ENCODE data around the gene STAT3.
"Not testable (repeated sequence)": the region's sequence is repeated elsewhere in the genome, so short reads cannot be mapped to it uniquely, and the experiment has no call there.

The STAT3 gene

DNA sequence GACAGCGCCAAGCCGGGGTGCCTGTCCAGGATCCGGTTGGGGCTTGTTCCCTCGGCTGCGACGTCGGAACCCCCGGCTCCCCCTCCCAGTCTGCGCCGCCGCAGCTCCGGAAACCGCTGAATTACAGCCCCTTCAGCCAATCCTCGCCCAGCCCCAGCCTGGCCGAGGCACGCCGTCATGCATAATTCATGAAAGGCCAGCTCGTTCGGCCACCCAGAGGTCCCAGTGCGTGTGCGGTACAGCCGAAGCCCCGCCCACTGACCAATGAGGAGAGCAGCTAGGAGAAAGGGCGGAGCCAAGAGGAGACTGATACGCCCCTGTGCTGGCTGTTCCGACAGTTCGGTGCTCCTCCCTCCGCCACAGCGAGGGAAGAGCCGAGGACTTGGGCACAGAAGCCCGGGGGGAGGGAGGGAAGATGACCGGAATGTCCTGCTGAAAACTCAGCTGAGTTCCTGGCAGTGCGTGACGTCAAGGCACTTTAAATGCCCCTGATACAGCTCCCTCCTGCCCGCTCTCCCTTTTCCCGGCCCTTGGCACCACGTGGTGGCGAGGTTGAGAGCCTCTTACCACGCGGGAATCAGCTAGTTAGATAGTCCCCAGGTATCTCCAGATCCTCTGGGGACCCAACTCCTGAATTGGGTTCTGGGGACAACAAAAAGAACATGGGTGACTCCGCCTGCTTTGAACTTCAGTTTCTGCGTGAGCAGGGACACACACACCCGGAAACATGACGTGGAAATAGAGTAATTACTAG lies at the start of gene STAT3:
Gene STAT3, minus strand, starts transcription at position 62 of the 754 bp plus-strand sequence. CDS start 39,926 bp downstream, outside the sequence.
- DNase-seq: peak; percentile 97

DNA sequence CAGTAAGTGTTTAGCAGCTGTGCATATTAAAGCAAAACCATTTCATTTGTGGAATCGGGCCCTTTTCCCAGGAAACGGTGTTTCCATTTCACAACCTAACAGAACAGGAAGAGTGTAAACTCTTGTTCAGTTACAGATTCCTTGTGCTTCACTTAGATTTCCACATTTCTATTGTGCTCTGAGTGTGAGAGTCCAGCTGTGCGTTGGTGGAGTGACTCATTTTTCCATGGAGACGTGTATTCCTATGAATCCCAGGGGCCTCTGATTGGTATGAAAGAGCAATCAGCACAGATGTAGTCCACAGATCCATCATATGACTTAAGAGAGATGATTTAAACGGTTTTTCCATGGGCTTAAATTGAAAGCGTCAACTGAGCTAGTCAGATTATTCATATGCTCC lies 48.1 kb upstream of the STAT3 start:
- DNase-seq: no peak

DNA sequence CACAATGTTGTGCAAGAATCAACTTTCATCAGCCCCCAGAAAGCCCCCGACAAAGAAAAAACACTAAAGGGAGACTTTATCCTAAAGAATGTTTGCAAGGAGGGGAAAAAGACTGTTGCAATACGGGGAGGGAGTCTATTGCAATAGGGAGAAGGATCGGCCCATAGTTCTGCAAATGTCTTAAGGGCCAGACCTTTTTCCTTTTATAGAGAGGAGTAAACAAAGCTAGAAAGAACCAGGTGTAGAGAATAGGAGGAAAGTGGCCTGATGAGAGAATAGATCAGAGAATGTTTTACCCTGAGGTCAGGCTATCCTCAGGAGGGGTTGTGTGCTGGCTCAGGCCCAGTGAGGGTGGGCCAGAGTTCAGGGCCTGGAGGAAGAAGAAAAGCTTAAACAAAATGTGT lies 43.5 kb upstream of the STAT3 start:
- DNase-seq: no peak

DNA sequence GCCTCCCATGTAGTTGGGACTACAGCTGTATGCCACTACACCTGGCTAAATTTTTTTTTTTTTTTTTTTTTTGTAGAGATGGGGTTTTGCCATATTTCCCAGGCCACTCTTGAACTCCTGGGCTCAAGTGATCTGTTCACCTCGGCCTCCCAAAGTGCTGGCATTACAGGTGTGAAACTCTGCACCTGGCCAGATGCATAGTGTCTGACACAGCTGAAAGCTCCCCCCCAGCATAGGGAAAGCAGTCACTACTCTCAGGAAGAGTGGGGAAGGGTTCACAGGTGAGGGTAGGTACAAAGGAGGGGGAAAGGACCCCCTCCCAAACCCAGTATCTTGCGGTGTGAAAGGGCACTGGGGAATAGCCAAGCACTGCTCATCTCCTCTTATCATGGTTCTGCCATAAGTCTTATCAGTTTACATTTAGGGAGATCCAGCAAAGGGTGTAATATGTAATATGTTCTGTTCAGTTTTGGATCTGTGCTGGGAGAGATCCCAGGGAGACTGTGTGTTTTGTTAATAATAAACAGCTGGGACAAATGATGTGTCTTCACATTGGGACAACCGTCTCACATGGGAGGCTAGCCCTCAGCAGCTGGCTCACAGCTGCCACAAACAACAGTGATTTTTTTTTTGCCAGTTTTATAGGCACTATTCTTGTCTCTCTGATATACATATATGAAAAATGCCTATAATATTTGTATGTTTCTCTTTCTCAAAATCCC lies 41.6 kb upstream of the STAT3 start:
- no peak for DNase-seq

DNA sequence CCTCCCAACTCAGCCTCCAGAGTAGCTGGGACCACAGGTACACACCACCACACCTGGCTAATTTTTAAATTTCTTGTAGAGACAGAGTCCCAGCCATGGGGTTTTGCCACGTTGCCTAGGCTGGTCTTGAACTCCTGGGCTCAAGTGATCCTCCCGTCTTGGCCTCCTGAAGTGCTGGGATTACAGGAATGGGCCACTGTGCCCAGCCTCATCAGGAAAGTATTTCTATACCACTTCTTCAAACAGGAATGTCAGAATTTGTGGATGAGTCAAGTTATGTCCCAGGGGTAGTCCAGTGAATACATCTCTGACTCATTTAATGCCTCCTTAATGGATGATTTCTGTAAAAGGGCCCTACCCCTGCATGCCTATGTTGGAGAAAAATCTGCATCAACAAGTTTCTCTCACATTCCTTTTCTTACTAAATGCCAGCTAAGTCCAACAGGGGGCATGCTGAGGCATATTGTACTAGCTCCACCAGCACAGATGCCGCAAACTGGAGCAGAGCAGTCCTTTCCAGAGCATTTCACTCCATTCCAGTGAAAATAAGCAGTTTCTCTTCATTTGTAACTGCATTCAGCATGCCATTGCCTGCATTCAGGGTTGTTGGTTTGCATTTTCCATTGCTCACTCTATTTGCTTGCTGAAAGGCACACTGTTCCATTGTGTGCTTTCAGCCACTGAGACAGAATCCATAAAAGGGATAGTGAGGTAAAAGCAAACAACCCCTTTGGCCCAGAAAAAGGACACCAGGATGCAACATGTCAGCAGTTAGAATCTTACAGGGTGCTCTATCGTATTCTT lies 40.1 kb upstream of the STAT3 start:
- DNase-seq: no peak

DNA sequence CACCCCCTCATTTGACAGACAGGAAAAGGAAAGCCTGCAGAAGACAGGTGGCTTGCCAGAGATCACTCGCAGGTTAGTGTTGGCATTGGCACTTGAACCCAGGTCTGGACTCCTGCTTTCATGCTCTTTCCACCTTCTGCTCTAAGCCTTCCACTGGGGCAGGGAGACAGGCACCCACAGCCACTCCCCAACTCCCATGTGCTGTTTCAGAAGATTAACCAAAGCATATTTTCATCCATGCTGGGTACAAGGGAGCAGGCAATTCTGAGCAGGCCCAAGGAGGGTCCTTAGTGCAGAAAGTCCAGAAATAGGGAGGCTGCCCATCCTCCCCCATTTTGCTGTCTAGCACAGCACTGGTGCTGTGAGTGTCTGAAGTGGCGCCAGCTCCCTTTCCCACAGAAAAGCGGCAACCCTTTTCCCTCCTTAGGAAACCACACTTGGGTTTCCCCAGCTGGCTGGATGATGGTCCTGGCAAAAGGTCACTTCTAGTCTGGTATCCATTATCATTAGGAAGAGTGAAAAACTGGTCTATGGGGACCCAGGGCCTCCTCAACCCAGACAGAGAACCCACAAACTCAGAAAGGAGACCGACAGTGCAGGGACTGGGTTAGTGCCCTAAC lies 36.9 kb upstream of the STAT3 start:
- DNase-seq: no peak

DNA sequence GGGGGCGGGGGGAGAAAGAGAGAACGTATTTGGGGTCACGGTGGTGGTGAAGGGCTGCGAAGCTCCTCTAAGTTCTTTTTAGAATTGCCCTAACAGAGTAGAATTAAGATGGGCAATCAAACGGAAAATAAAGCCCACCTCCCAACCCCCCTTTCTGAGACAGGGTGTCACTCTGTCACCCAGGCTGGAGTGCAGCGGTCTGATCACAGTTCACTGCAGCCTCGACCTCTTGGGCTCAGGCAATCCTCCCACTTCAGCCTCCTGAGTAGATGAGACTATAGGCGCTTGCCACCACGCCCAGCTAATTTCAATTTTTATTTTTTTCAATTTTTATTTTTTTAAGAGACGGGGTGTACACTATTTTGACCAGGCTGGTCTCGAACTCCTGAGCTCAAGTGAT lies 35.5 kb upstream of the STAT3 start:
- DNase-seq: no peak

DNA sequence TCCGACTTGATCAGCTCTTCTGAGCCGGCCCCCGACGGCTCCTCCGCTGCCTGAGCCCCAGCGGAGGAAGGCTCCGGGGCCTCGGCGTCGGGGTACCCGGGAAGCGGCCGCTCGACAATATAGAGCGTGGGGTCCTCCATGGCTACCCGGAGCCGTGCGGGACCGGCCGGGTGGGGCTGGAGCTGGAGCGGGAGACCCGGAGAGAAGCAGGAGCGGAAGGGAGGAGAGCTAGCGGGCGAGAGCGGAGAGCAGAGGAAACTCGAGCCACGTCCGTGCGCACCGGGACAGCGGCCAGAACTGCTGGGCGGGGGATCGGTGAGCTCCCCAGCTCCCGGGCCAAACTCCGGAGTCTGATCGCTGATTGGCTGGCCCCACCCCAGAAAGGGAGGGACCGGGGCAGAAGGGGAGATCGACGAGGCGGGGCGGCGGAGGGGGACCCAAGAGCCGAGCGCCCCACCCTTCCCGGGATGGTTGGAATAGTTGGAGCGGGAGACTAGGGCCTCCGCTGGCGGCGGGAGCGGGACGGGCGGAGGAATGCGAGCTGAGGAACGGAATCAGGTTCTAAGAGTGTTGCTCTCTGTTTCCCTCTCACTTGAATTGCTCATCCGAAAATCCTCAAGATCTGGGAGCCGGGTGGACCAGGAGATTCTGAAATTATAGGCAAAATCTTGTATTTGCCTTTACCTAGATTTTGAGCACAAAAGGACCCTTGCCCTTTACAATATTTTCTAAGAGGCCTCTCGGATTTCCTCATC lies 34.9 kb upstream of the STAT3 start, which contains the start of gene CAVIN1:
Gene CAVIN1, minus strand, starts transcription at position 299 of the 755 bp plus-strand sequence. Its CDS starts 159 bp downstream, at position 140.
- DNase-seq: no peak

DNA sequence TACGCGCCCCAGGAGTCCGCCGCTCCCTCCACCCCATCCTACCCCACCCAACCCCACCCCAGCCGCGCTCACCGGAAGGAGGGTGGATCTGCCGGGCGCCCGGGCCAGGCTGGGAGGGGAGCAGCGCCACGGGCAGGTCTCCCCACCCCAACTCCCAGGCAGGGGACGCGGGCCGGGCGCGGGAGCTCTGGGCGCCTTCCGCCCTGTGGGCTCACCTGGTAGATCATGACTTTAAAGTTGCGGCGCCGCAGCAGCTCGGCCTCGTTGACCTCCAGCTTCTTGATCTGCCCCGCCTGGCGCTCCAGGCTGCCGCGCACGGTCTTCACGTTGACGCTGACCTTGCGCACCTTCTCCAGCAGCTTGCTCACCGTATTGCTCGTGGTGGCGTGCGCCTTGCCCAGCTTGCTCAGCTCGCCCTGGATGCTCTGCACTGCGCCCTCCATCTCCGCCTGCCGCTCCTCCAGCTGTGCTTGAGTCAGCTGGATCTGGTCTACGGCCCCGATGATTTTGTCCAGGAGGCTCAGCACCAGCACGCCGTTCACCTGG lies 34.2 kb upstream of the STAT3 start:
- DNase-seq: no peak

DNA sequence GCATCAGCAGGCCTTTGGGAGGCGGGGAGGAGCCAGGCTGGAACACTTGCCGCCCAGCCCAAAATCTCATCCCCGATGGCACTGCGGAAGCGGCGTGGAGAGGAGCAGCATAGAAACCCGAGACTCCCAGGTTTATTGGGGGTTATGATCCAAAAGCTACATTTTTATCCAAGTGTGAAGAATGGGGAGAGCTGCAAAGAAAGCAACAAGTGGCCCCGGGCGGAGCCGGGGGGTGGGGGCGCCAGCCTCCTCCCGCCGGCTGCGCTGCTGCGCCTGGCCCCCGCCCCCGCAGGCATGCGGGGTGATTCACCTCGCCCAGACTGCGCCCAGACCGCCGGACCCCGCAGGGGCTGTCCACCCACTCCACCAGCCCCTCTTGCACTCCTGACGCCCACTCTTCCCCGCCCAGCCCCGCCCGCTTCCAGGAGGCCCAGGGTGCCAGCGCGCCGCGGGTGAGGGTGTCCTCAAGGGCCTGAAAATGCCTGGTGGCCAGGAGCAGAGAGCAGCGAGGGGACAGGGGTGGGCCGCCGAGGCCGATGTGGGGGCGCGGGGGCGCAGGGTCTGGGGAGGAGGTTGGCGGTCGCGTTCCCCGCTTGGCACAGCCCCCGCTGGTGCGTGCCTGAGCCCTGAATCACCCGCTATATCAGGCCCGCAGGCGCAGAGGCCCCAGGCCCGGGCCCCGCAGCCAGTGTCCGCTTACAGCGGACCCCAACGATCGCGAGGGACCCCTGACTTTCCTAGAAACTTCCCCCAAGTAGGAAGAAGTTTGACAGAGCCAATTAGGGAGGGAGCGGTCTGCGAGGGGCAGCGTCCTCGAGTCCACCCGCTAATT lies 33.5 kb upstream of the STAT3 start:
- DNase-seq: no peak

DNA sequence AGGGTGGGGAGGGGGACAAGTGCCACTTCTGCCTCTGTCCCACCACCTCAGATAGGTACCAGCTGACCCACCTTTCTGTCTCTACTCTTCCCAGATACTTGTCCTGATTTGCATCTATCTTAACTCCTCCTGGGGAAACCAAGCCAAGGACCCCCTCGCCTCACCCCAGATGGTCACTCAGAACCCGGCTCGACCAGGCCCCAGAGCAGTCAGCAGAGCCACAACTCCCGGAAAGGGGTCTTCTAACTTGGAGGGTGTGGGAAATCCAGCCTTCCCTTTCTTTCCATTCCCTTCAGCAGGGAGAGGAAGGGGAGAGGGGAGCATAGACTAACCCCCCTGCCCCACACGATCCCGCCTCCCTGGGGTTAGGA lies 32.9 kb upstream of the STAT3 start:
- DNase-seq: no peak

DNA sequence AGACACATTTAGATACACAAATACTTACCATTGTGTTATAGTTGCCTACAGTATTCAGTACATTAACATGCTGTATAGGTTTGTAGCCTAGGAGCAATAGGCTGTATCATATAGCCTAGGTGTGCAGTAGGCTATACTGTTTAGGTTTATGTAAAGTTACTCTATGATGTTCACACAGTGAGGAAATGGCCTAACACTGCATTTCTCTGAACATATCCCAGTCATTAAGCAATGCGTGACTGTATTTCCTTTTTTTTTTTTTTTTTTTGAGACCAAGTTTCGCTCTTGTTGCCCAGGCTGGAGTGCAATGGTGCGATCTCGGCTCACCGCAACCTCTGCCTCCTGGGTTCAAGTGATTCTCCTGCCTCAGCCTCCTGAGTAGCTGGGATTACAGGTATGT lies 29.7 kb upstream of the STAT3 start:
- not testable (repeated sequence) for DNase-seq

DNA sequence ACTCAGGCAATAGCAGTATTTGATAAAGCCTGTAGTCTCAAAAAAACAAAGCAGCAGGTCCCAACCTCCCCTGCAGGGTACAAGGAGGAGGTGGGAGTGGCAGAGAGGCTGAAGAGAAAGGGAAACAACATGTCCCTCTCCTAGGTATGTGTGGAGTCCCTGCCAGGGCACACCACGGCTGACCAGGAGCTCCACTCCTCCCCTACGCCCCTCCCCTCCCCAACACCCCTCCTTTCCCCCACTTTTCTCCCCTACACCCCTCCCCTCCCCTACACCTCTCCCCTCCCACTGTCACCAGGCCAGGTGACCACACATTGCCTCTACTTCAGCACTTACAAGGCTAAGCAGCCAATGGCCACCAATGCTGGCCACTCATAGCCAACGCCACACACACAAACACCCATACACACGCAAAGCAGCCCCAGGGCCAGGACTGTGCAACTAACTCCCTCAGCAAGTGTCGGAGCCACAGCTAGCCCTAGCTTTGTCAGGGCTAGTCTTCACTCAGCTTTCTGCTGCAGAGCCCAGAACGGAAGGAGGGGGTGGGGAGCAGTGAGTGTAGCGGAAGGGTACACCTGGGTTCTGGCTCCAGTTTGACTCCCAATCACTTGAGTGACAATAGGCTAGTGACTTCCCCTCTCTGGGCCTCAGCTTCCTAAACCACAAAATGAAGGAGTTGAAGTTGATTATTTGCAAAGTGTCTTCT lies 26.6 kb upstream of the STAT3 start:
- DNase-seq: no peak

DNA sequence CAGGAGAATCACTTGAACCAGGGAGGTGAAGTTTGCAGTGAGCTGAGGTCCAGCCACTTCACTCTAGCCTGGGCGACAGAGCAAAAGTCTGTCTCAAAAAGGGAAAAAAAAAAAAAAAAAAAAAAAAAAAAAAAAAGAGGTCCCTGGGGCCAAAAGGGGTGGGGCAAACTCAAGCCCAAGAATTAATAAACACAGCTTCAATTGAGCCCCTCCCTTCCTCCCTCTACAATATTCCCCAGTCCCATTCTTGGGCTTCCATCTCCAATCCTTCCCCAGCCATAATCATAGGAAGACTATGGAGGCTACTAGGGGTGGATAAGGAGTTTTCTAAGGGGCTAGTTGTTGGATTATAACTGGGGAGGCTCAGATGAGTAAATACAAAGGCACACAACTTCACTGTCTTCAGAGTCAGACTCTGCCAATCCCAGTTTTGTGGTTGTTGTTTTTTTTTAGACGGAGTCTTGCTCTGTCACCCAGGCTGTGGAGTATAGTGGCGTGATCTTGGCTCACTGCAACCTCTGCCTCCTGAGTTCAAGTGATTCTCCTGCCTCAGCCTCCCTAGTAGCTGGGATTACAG lies 25.3 kb upstream of the STAT3 start:
- DNase-seq: no peak

DNA sequence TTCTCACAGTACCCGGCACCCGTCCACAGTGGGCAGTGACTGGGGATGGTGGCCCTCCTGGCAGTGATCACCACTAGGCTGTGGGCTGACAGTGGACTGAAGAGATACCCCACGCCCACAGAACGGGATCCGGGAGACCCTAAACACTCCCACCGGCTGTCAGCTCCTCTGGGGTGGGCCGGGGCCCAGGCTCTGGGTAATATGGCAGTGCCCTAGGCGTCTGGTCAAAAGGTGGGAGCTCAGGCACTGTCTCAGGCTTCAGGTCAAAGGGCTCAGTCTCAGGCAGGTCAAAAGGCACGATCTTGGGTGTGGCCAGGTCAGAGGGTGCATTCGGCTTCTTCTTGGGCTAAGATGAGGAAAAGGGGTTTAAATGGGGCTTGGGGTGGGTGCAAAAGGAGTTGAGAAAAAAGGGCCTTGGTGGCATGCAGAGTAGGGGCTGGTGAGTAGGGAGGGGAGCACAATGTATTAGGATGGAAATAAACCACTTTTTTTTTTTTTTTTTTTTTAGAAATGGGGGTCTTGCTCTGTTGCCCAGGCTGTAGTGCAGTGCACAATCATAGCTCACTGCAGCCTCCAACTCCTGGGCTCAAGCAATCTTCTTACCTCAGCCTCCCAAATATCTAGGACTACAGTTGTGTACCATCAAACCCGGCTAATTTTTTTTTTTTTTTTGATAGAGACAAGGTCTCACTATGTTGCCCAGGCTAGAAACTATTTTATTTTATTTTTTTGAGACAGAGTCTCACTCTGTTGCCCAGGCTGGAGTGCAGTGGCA lies 23.9 kb upstream of the STAT3 start:
- DNase-seq: no peak

DNA sequence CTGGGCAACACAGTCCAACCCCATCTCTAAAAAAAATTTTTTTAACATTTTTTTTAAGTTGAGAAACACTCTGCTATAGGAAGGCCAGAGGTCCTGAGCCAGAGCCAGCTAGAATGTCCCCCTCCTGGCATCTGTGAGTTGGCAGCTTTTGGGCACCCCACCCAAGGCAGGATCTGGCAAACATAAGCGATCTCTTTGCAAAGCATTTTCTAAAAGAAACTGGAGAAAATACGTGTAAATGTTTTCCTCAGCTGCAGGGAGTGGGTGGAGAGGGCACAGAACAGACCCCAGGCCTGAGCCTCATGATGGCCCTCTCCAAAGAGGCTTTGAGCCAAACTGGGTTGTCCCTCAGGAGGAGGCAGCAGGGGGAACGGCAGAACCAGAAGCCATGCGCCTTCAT lies 23.1 kb upstream of the STAT3 start:
- DNase-seq: no peak

DNA sequence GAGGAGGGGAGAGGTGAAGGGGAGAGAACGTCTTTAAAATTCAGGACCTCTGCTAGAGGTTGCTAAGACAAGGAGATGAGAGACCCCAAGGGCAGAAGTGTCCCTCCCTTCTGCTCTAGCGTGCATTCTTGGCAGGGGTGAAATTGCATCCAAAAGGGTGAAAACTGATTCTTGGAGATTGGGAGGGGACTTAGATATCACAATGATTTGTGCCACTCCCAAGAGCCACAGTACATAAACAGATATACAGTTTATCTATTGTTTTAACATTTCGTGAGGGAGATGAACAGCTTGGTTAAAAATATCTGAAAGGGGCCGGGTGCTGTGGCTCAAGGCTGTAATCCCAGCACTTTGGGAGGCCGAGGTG lies 22.1 kb upstream of the STAT3 start:
- no peak for DNase-seq

DNA sequence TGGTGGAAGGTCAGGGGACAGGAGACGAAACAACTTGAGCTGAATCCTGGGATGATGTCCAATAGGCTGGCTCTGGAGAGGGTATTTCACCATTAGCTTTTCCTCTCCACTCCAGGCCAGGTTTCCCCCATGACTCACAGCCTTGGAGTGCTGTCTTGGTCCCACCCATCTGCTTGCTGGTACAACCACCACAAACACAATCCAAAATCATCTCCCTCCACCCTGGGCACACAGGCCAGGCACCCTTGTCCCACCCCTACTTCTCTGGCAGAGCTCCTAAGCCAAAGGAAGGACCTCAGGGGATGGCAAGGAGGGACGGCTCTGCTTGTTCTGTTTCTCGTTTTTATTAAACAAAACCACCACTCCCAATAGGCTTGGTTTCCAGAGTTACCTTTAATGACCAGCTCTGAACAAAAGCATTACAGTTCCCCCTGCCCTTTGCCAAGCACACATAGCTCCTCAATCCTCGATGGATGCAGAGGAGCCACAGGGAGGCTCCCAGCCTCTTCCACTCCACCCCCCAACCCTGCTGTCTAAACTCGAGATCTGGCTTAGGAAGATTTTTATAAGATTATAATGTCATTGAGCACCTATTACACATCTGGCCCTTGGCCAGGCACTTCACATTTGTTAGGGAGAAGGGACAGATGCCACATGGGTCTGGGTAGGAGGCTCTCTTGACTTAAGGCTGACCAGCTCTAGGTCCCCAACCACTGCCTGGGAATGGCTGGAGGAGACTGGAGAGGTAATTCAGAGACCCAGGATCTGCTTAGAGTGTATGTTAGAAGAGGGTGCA lies 21.5 kb upstream of the STAT3 start:
- DNase-seq: no peak
